ENCODE data around the gene DHX8. TPM values are rescaled to one million over a fixed set of nuclear protein-coding genes. Genes with fewer than 3 reads are reported as not detected.

The DHX8 gene
- total RNA-seq, 1 experiment from 2014 or later: 54.1 TPM

DNA sequence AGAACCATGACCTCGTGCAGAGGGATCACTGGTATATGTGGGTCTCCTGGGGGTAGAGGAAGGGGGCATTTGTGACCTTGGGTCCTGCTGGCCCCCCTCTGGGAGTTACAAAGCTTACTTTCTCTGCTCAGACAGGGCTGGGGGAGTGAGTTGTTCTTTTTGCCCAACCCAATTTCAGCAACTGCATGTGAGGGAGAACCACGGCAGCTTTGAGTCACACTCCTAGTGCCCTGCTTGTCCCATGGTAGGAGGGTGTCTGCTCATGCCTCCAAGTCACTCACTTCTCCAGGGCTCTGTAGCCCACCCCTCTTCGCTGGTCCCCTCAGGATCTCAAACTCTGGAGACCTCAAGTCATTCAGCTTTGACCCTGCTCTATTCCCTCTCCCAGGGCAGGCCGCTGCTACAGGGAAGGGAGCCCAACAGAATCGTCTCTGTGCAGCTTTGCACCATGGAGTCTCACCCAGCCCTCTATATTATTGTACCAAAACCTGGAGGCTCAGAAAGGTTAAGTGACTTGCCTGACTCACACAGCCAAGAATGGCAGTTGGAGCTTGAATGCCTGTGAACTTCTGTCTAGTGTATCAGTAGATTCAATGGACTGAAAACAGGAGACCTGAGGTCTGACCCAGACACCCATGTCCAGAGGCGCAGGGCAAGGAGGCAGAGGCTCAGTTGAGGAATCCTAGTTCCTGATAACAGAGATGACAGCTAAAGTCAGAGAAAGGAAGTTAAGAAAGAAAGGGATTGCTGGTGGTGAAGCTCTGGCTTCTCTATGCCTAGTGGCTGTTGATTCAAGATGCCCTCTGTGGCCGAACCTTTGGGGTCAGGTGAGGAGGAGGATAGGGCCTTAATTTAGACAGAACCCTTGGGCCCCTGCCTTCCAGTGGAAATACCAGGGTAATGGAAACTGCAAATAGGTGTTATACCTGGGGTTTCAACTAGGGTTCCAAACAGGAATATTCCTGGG lies 77.0 kb downstream of the DHX8 start:
- H3K18ac ChIP-seq (ENCODE audit: insufficient read length, low read depth, low read length): no peak overlapping the region
- no peak overlapping the region for H4K91ac ChIP-seq (ENCODE audit: insufficient read length, low read depth, low read length)
- H3K4ac ChIP-seq (ENCODE audit: low read depth, low read length): no peak overlapping the region
- H2BK15ac ChIP-seq (ENCODE audit: low read depth, low read length): no peak overlapping the region
- no peak overlapping the region for H4K5ac ChIP-seq (ENCODE audit: insufficient read length, low read depth, low read length)
- H3K14ac ChIP-seq (ENCODE audit: insufficient read depth, low read length): no peak overlapping the region
- H3K23ac ChIP-seq (ENCODE audit: insufficient read length, low read depth, low read length): no peak overlapping the region
- no peak overlapping the region for H3T11ph ChIP-seq (ENCODE audit: low read length)
- H3K4me1 ChIP-seq (ENCODE audit: insufficient read depth, low read length): peaks cover 17% of the 10 kb centered on the region
- Mint-ChIP-seq H3K27ac (peak overlapping the region in 1 of 3 experiments; percentile 9; a peak in 1 of 7 replicates), H3K27me3 (ENCODE audit: low read depth) (peaks cover 43% of the 10 kb centered on the region), H3K36me3 (ENCODE audit: insufficient read depth in 1 of 3, low read depth in 3 of 3) (peaks cover 0 to 4% (median 1%) of the 10 kb centered on the region in 3 experiments; a peak in 2 of 7 replicates), H3K4me3 (no peak overlapping the region), H3K9me3 (peaks cover 0 to 3% of the 10 kb centered on the region in 2 experiments; a peak in 2 of 5 replicates), H3K4me1 (peaks cover 35 to 39% of the 10 kb centered on the region in 2 experiments)
- TF ChIP-seq, protein P1, sequence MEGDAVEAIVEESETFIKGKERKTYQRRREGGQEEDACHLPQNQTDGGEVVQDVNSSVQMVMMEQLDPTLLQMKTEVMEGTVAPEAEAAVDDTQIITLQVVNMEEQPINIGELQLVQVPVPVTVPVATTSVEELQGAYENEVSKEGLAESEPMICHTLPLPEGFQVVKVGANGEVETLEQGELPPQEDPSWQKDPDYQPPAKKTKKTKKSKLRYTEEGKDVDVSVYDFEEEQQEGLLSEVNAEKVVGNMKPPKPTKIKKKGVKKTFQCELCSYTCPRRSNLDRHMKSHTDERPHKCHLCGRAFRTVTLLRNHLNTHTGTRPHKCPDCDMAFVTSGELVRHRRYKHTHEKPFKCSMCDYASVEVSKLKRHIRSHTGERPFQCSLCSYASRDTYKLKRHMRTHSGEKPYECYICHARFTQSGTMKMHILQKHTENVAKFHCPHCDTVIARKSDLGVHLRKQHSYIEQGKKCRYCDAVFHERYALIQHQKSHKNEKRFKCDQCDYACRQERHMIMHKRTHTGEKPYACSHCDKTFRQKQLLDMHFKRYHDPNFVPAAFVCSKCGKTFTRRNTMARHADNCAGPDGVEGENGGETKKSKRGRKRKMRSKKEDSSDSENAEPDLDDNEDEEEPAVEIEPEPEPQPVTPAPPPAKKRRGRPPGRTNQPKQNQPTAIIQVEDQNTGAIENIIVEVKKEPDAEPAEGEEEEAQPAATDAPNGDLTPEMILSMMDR (conservative IDR thresholded peaks at IDR 0.05): no peak
- H4K20me1 ChIP-seq (ENCODE audit: control insufficient read depth, insufficient read depth, insufficient read length): no peaks in the 10 kb centered on the region
- H3K56ac ChIP-seq (ENCODE audit: insufficient read length, low read depth, low read length): no peak overlapping the region
- no peak overlapping the region for H3K27ac ChIP-seq (ENCODE audit: insufficient read length, low read depth, low read length)
- no peak overlapping the region for H2BK20ac ChIP-seq (ENCODE audit: low read depth, low read length, poor library complexity, severe bottlenecking)
- no peaks in the 10 kb centered on the region for H3K23me2 ChIP-seq (ENCODE audit: insufficient read length, low read depth, low read length, poor library complexity, severe bottlenecking)
- H2AFZ ChIP-seq (ENCODE audit: low read length): no peak overlapping the region
- H4K8ac ChIP-seq (replicated peaks; ENCODE audit: insufficient read length, low read depth, low read length): no peak overlapping the region
- no peaks in the 10 kb centered on the region for H3K9me3 ChIP-seq (ENCODE audit: control insufficient read depth, low read depth, low read length)
- H2BK120ac ChIP-seq (ENCODE audit: low read depth, low read length, poor library complexity, severe bottlenecking): no peak overlapping the region
- no peaks in the 10 kb centered on the region; the same call in 1 of the 2 replicates for H3K27me3 ChIP-seq (ENCODE audit: insufficient read depth, low read length)
- no peak for DNase-seq
- H2BK5ac ChIP-seq (ENCODE audit: insufficient read length, low read length): no peak overlapping the region
- H2AK5ac ChIP-seq (ENCODE audit: insufficient read length, low read length): no peak overlapping the region
- H3K9ac ChIP-seq (ENCODE audit: extremely low read depth, insufficient read length, low read length): no peak overlapping the region
- H3K4me2 ChIP-seq (ENCODE audit: insufficient read depth, insufficient read length, low read length): no peak overlapping the region
- no peaks in the 10 kb centered on the region for H3K79me2 ChIP-seq (ENCODE audit: insufficient read depth, low read length)
- no CpG with 5 or more reads among the region's 7 CpGs for WGBS (ENCODE audit: extremely low coverage, insufficient read length, low lambda C conversion rate)
- no peaks in the 10 kb centered on the region for H3K79me1 ChIP-seq (ENCODE audit: insufficient read depth, low read depth, low read length, poor library complexity, severe bottlenecking)
- H2BK12ac ChIP-seq (ENCODE audit: insufficient read length, low read depth, low read length): no peak overlapping the region

All from H9 (cell line).